ENCODE measurements around the gene GNB1. TPM values are rescaled to one million over a fixed set of nuclear protein-coding genes. Genes with fewer than 3 reads are reported as not detected.

The GNB1 gene
- polyA plus RNA-seq, 3 donors = 41.9 to 357 (median 111) TPM

DNA sequence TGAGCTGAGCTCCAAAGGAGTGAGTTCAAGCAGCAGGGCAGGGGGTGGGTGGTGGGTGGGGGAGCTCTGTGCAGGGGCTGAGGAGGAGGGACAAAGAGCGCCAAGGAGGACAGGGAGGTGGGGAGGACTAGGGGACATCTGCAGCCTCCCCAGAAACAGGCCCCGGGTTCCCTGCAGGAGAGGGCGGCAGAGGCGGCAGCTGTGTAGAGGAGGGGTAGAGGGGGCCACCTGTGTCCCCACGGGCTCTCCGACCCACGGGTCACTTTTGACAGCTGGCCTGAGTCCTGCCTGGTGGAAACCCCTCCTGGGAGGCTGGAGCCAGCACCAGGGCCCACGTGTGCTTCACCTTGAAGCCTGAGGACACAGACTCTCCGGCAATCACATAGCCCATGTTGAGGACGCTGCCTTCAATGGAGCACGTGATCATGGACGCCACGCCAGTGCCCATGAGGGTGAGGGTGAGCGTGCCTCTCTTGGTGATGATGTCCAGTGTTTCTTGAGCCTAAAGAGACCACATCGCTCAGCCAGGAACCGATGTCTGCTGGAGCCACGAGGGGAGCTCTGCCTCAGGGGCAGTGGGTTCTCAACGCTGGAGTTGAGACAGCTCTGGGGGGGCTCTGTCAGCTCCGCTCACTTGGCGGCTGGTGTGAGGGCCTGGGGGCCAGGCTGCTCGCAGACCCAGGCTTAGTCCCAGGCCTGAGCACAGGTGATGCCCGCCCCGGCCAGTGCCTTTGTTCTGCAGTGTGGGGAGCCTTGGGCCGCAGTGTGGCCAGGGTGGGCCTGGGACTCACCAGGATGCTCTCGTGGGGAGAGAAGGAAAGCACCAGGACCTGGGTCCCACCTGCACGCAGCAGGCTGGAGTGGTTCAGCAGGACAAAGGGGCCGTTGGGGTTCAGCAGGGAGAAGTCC is 34.8 kb upstream of the GNB1 start:
- no peaks in the 10 kb centered on the region for H3K27me3 ChIP-seq (ENCODE audit: control insufficient read depth in 2 of 2, insufficient read depth in 2 of 2, low read length in 2 of 2)
- H3K4me2 ChIP-seq (replicated peaks; ENCODE audit: extremely low read depth, low read length, poor library complexity, severe bottlenecking) = no peak overlapping the region
- H3K36me3 ChIP-seq (replicated peaks in 1 of 2; ENCODE audit: control insufficient read depth in 1 of 2, insufficient read depth in 2 of 2, low read length in 2 of 2) = no peaks in the 10 kb centered on the region
- no peaks in the 10 kb centered on the region for H3K36me3 Mint-ChIP-seq
- H3K4me3 Mint-ChIP-seq = no peak overlapping the region
- H3K9me3 ChIP-seq (replicated peaks in 1 of 2; ENCODE audit: control insufficient read depth in 1 of 2, insufficient read depth in 1 of 2, low read length in 2 of 2) = no peaks in the 10 kb centered on the region
- intact Hi-C loops (cut with micrococcal nuclease) = no loop called here
- no peaks in the 10 kb centered on the region for H3K4me1 Mint-ChIP-seq
- H3K9ac ChIP-seq (ENCODE audit: insufficient read depth, low read length, poor library complexity, severe bottlenecking) = no peak overlapping the region
- H3K27me3 Mint-ChIP-seq (ENCODE audit: low read depth in 3 of 3) = peaks cover 5 to 6% (median 5%) of the 10 kb centered on the region in 3 donors
- TF ChIP-seq, protein P1, sequence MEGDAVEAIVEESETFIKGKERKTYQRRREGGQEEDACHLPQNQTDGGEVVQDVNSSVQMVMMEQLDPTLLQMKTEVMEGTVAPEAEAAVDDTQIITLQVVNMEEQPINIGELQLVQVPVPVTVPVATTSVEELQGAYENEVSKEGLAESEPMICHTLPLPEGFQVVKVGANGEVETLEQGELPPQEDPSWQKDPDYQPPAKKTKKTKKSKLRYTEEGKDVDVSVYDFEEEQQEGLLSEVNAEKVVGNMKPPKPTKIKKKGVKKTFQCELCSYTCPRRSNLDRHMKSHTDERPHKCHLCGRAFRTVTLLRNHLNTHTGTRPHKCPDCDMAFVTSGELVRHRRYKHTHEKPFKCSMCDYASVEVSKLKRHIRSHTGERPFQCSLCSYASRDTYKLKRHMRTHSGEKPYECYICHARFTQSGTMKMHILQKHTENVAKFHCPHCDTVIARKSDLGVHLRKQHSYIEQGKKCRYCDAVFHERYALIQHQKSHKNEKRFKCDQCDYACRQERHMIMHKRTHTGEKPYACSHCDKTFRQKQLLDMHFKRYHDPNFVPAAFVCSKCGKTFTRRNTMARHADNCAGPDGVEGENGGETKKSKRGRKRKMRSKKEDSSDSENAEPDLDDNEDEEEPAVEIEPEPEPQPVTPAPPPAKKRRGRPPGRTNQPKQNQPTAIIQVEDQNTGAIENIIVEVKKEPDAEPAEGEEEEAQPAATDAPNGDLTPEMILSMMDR (IDR thresholded peaks at IDR 0.05) = no peak
- peaks cover 0 to 4% (median 0%) of the 10 kb centered on the region in 7 donors for H3K9me3 Mint-ChIP-seq
- no peaks in the 10 kb centered on the region for H3K79me2 ChIP-seq (ENCODE audit: insufficient read depth, low read length)
- H3K27ac Mint-ChIP-seq = peak overlapping the region in 1 of 7 donors; percentile 24
- no peak overlapping the region for H3K4me3 ChIP-seq (replicated peaks in 1 of 3; ENCODE audit: low read depth in 2 of 3, low read length in 3 of 3)
- WGBS (ENCODE audit: insufficient coverage) = 90% methylated on average over 27 of the region's 27 CpGs
- H3K4me1 ChIP-seq (ENCODE audit: control insufficient read depth in 1 of 2, insufficient read depth in 2 of 2, low read length in 2 of 2) = no peaks in the 10 kb centered on the region
- H2AFZ ChIP-seq (ENCODE audit: insufficient read depth, low read depth, low read length, poor library complexity, severe bottlenecking) = no peak overlapping the region
- DNase-seq = no peak
- no peak overlapping the region for H3K27ac ChIP-seq (ENCODE audit: low read depth in 1 of 2, low read length in 2 of 2)
- no peaks in the 10 kb centered on the region for H4K20me1 ChIP-seq (ENCODE audit: insufficient read depth, low read length)

DNA sequence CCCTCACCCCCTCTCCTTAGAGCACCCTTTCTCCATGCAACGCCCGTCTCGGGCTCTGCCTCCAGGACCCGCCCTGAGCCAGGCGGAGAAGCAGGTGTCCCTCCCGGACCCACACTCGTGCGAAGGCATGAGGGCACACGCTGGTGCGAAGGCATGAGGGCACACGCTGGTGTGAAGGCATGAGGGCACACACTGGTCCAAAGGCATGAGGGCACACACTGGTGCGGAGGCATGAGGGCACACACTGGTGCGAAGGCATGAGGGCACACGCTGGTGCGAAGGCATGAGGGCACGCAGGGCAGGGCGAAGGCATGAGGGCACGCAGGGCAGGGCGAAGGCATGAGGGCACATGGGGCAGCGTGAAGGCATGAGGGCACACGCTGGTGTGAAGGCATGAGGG is 34.0 kb upstream of the GNB1 start:
- Mint-ChIP-seq H3K36me3 (no peaks in the 10 kb centered on the region), H3K9me3 (peaks cover 0 to 4% (median 0%) of the 10 kb centered on the region in 7 donors), H3K27ac (peak overlapping the region in 1 of 7 donors; percentile 69), H3K4me3 (peak overlapping the region in 1 of 2 donors; percentile 35), H3K27me3 (ENCODE audit: low read depth in 3 of 3) (peaks cover 4 to 5% (median 5%) of the 10 kb centered on the region in 3 donors), H3K4me1 (no peaks in the 10 kb centered on the region)
- WGBS (ENCODE audit: insufficient coverage) = 95% methylated on average over 21 of the region's 21 CpGs
- no peak overlapping the region for H3K4me2 ChIP-seq (replicated peaks; ENCODE audit: extremely low read depth, low read length, poor library complexity, severe bottlenecking)
- no peaks in the 10 kb centered on the region for H4K20me1 ChIP-seq (ENCODE audit: insufficient read depth, low read length)
- H3K79me2 ChIP-seq (ENCODE audit: insufficient read depth, low read length) = no peaks in the 10 kb centered on the region
- no peak overlapping the region for H2AFZ ChIP-seq (ENCODE audit: insufficient read depth, low read depth, low read length, poor library complexity, severe bottlenecking)
- no peak overlapping the region for H3K4me3 ChIP-seq (replicated peaks in 1 of 3; ENCODE audit: low read depth in 2 of 3, low read length in 3 of 3)
- peaks cover 2% of the 10 kb centered on the region in 2 donors for H3K4me1 ChIP-seq (ENCODE audit: control insufficient read depth in 1 of 2, insufficient read depth in 2 of 2, low read length in 2 of 2)
- no peaks in the 10 kb centered on the region for H3K9me3 ChIP-seq (replicated peaks in 1 of 2; ENCODE audit: control insufficient read depth in 1 of 2, insufficient read depth in 1 of 2, low read length in 2 of 2)
- no peak overlapping the region for H3K27ac ChIP-seq (ENCODE audit: low read depth in 1 of 2, low read length in 2 of 2)
- TF ChIP-seq, protein P1 (IDR thresholded peaks at IDR 0.05) = no peak
- no peak for DNase-seq
- intact Hi-C loops (cut with micrococcal nuclease) = loop anchor here in 1 of 2 donors (5.0 kb wide), 1 partner anchor 487 kb away; the partner anchor contains the start of gene PEX10
- H3K9ac ChIP-seq (ENCODE audit: insufficient read depth, low read length, poor library complexity, severe bottlenecking) = no peak overlapping the region
- no peaks in the 10 kb centered on the region for H3K27me3 ChIP-seq (ENCODE audit: control insufficient read depth in 2 of 2, insufficient read depth in 2 of 2, low read length in 2 of 2)
- H3K36me3 ChIP-seq (replicated peaks in 1 of 2; ENCODE audit: control insufficient read depth in 1 of 2, insufficient read depth in 2 of 2, low read length in 2 of 2) = no peaks in the 10 kb centered on the region
